ENCODE measurements around the gene ZBTB7A. TPM values are rescaled to one million over a fixed set of nuclear protein-coding genes. Genes with fewer than 3 reads are reported as not detected.

The ZBTB7A gene
- polyA plus RNA-seq, 2 of the 4 experiments (the other 2 are of a cell fraction) = 2.3 to 11.6 TPM

GRCh38 chr19:4023600-4024398 is 42.9 kb downstream of the ZBTB7A start:
- ChIA-PET POLR2A (no interaction called here), CTCF (no interaction called here)
- H3K4me2 ChIP-seq = no peak overlapping the region
- H3K27ac ChIP-seq = no peak overlapping the region
- WGBS (ENCODE audit: missing lambda C conversion rate) = 89% methylated on average over 15 of the region's 34 CpGs
- ATAC-seq = no peak; a peak in 1 of 6 replicates
- FAIRE-seq = no peak
- DNase-seq (ENCODE audit: low read depth in 1 of 2, low spot score in 1 of 2) = no peak
- H3K4me3 ChIP-seq = no peak overlapping the region
- no peaks in the 10 kb centered on the region for H3K9me3 ChIP-seq
- no peaks in the 10 kb centered on the region for H3K4me1 ChIP-seq
- TF ChIP-seq GATA3 (IDR thresholded peaks at IDR 0.05; ENCODE audit: borderline replicate concordance) = no peak
- no peak for TF ChIP-seq MAZ (IDR thresholded peaks at IDR 0.05; ENCODE audit: borderline replicate concordance, low read depth, low read length)
- TF ChIP-seq NFE2L2 (conservative IDR thresholded peaks at IDR 0.05; ENCODE audit: low read length) = no peak
- no peak for TF ChIP-seq RNF2 (IDR thresholded peaks at IDR 0.05; ENCODE audit: borderline replicate concordance, low read depth)
- TF ChIP-seq CBX2 (IDR thresholded peaks at IDR 0.05; ENCODE audit: borderline replicate concordance, low read depth) = no peak
- TF ChIP-seq USF2 (IDR thresholded peaks at IDR 0.05) = no peak
- no peak for TF ChIP-seq ZSCAN20 (CRISPR knock-in tag; IDR thresholded peaks at IDR 0.05)
- TF ChIP-seq, protein P1, sequence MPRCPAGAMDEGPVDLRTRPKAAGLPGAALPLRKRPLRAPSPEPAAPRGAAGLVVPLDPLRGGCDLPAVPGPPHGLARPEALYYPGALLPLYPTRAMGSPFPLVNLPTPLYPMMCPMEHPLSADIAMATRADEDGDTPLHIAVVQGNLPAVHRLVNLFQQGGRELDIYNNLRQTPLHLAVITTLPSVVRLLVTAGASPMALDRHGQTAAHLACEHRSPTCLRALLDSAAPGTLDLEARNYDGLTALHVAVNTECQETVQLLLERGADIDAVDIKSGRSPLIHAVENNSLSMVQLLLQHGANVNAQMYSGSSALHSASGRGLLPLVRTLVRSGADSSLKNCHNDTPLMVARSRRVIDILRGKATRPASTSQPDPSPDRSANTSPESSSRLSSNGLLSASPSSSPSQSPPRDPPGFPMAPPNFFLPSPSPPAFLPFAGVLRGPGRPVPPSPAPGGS (IDR thresholded peaks at IDR 0.05) = no peak
- no peak for TF ChIP-seq ATOH8 (CRISPR knock-in tag; IDR thresholded peaks at IDR 0.05; ENCODE audit: low read depth)
- no peak for TF ChIP-seq CHD4 (IDR thresholded peaks at IDR 0.05; ENCODE audit: borderline replicate concordance)
- no peak for TF ChIP-seq EHMT2 (IDR thresholded peaks at IDR 0.05; ENCODE audit: low read depth)
- TF ChIP-seq FOSB (CRISPR knock-in tag; IDR thresholded peaks at IDR 0.05) = no peak
- no peak for TF ChIP-seq REST (IDR thresholded peaks at IDR 0.05)
- TF ChIP-seq RARB (CRISPR knock-in tag; IDR thresholded peaks at IDR 0.05) = no peak
- TF ChIP-seq TFCP2L1 (CRISPR knock-in tag; IDR thresholded peaks at IDR 0.05) = no peak
- no peak for TF ChIP-seq ELK1 (IDR thresholded peaks at IDR 0.05; ENCODE audit: low read depth, low read length)
- no peak for TF ChIP-seq SREBF2 (IDR thresholded peaks at IDR 0.05)
- no peak for TF ChIP-seq MAFK (IDR thresholded peaks at IDR 0.05; ENCODE audit: partially characterized antibody)

DNA sequence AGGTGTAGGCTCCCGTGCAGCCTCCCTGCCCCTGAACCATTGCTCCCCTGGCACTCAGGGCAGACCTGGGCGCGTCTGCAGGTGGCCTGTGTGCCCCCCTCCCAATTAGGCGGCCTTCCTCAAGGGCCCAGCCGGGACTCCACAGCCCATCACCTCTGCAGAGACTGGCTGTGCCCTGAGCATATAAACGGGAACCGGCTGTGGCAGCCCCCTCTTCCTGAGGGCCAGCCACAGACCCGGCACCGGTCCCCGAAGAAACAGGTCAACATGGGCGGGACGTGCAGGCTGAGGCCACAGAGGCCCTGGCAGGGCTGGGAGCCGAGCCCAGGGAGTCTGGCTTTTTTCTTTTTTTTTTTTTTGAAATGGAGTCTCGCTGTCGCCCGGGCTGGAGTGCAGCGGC is 47.1 kb downstream of the ZBTB7A start:
- ATAC-seq (no peak), FAIRE-seq (no peak), DNase-seq (ENCODE audit: low read depth in 1 of 2, low spot score in 1 of 2) (no peak)
- no peaks in the 10 kb centered on the region for H3K4me1 ChIP-seq
- no peak overlapping the region for H3K4me3 ChIP-seq
- H3K9me3 ChIP-seq = no peaks in the 10 kb centered on the region
- WGBS (ENCODE audit: missing lambda C conversion rate) = 87% methylated on average over 14 of the region's 17 CpGs
- ChIA-PET CTCF (no interaction called here), POLR2A (no interaction called here)
- H3K4me2 ChIP-seq = no peak overlapping the region
- no peak overlapping the region for H3K27ac ChIP-seq
- TF ChIP-seq MAFK (IDR thresholded peaks at IDR 0.05; ENCODE audit: partially characterized antibody) (no peak), TFCP2L1 (CRISPR knock-in tag; IDR thresholded peaks at IDR 0.05) (no peak), CBX8 (IDR thresholded peaks at IDR 0.05) (no peak), GATA3 (IDR thresholded peaks at IDR 0.05; ENCODE audit: borderline replicate concordance) (no peak), PHF8 (IDR thresholded peaks at IDR 0.05; ENCODE audit: borderline replicate concordance, low read depth) (no peak), RARB (CRISPR knock-in tag; IDR thresholded peaks at IDR 0.05) (no peak), NFE2L2 (conservative IDR thresholded peaks at IDR 0.05; ENCODE audit: low read length) (no peak), REST (IDR thresholded peaks at IDR 0.05) (no peak), FOSB (CRISPR knock-in tag; IDR thresholded peaks at IDR 0.05) (no peak), HOXA7 (CRISPR knock-in tag; IDR thresholded peaks at IDR 0.05) (no peak)
- TF ChIP-seq, protein P2, sequence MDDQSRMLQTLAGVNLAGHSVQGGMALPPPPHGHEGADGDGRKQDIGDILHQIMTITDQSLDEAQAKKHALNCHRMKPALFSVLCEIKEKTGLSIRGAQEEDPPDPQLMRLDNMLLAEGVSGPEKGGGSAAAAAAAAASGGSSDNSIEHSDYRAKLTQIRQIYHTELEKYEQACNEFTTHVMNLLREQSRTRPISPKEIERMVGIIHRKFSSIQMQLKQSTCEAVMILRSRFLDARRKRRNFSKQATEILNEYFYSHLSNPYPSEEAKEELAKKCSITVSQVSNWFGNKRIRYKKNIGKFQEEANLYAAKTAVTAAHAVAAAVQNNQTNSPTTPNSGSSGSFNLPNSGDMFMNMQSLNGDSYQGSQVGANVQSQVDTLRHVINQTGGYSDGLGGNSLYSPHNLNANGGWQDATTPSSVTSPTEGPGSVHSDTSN (IDR thresholded peaks at IDR 0.05) = no peak

Data from A549 (cell line).